K562 (cell line): ENCODE measurements around the gene GIMAP8. TPM values are rescaled to one million over a fixed set of nuclear protein-coding genes. Genes with fewer than 3 reads are reported as not detected.

ENCODE experiments used
- CBX8 ChIP-seq: fragments of 200-600 bp; sonication (generic); IDR thresholded peaks from 2 replicates; pipeline ENCODE4 v1.6.1; 2012; ENCODE audit warnings: borderline replicate concordance, mixed run types, low read depth, mild to moderate bottlenecking, moderate library complexity, mixed read lengths, low read length, control low read depth, inconsistent platforms; ENCODE audit not compliant: poor library complexity, severe bottlenecking; ENCODE audit errors: extremely low read depth
- CC2D1A ChIP-seq: fragments of 450-650 bp; IDR thresholded peaks from 2 replicates; pipeline ENCODE4 v1.6.1; 2017; ENCODE audit warnings: mild to moderate bottlenecking
- CREM ChIP-seq: IDR thresholded peaks from 2 replicates; pipeline ENCODE4 v1.6.1; 2014; ENCODE audit warnings: antibody characterized with exemption, low read depth
- ELF1 ChIP-seq: fragments of 200-800 bp; sonication (Bioruptor generic); IDR thresholded peaks from 2 replicates; pipeline ENCODE4 v1.6.1; 2016; ENCODE audit warnings: missing genetic modification characterization, missing compliant biosample characterization
- ETV1 ChIP-seq: fragments of 450-650 bp; conservative IDR thresholded peaks from 2 replicates; pipeline ENCODE4 v1.6.1; 2016; ENCODE audit warnings: missing genetic modification characterization, control low read depth, low read depth, missing compliant biosample characterization
- EZH2 ChIP-seq: IDR thresholded peaks from 2 replicates; pipeline ENCODE4 v1.6.1; 2012; ENCODE audit warnings: low read depth, mild to moderate bottlenecking, inconsistent platforms, low read length, borderline replicate concordance
- GABPB2 ChIP-seq: fragments of 250-450 bp; sonication (Bioruptor Pico); conservative IDR thresholded peaks from 2 replicates; pipeline ENCODE4 v1.5.1; 2021; ENCODE audit warnings: mild to moderate bottlenecking
- GTF2A2 ChIP-seq: IDR thresholded peaks from 2 replicates; pipeline ENCODE4 v1.6.1; 2016; ENCODE audit warnings: mild to moderate bottlenecking, missing genetic modification characterization, missing compliant biosample characterization
- MAFK ChIP-seq: IDR thresholded peaks from 2 replicates; pipeline ENCODE4 v1.6.1; 2011; ENCODE audit warnings: low read length, improper control_type of control experiment
- MAZ ChIP-seq, 2 experiments: fragments of 450-650 bp in 1 of 2; sonication (generic) in 1 of 2; formaldehyde crosslinking; IDR thresholded peaks in 1 of 2; conservative IDR thresholded peaks in 1 of 2; 2 replicates each; pipeline versions ENCODE4 v1.4.0 to v1.5.0; 2020; ENCODE audit warnings: mild to moderate bottlenecking in 1 of 2, missing genetic modification reagents in 1 of 2
- NR2F6 ChIP-seq: fragments of 450-650 bp; formaldehyde crosslinking; IDR thresholded peaks from 2 replicates; pipeline ENCODE4 v1.4.0; 2020; ENCODE audit warnings: mild to moderate bottlenecking
- PHTF2 ChIP-seq: fragments of 250-450 bp; sonication (Bioruptor Pico); IDR thresholded peaks from 2 replicates; pipeline ENCODE4 v1.5.0; 2021; ENCODE audit warnings: mild to moderate bottlenecking
- RAD21 ChIP-seq, 2 experiments: fragments of 250-450 bp in 1 of 2; fragments of 450-650 bp in 1 of 2; sonication (Bioruptor Pico) in 1 of 2; formaldehyde crosslinking in 1 of 2; IDR thresholded peaks in 1 of 2; conservative IDR thresholded peaks in 1 of 2; 2 replicates each; pipeline versions ENCODE4 v1.4.0 to v1.8.0; 2020 to 2022; ENCODE audit warnings: mild to moderate bottlenecking in 2 of 2, moderate library complexity in 1 of 2
- RB1 ChIP-seq: fragments of 450-650 bp; IDR thresholded peaks from 2 replicates; pipeline ENCODE4 v1.6.1; 2017; ENCODE audit warnings: low read depth, mild to moderate bottlenecking
- RNF2 ChIP-seq: sonication (generic); IDR thresholded peaks from 2 replicates; pipeline ENCODE4 v1.6.1; 2016
- SRSF9 ChIP-seq: fragments of 200-400 bp; formaldehyde crosslinking; IDR thresholded peaks from 2 replicates; pipeline ENCODE4 v1.6.1; 2017; ENCODE audit warnings: low read depth, low read length, borderline replicate concordance
- YBX1 ChIP-seq: fragments of 450-650 bp; IDR thresholded peaks from 2 replicates; pipeline ENCODE4 v1.7.1; 2016; ENCODE audit warnings: mild to moderate bottlenecking
- ZNF124 ChIP-seq: sonication (generic); formaldehyde crosslinking; IDR thresholded peaks from 2 replicates; pipeline ENCODE4 v1.8.1; 2022; ENCODE audit warnings: missing genetic modification reagents
- ZNF232 ChIP-seq: sonication (generic); formaldehyde crosslinking; IDR thresholded peaks from 2 replicates; pipeline ENCODE4 v1.8.0; 2022; ENCODE audit warnings: mild to moderate bottlenecking, missing genetic modification reagents
- ZNF263 ChIP-seq: sonication (generic); formaldehyde crosslinking; IDR thresholded peaks from 2 replicates; pipeline ENCODE4 v1.8.0; 2022; ENCODE audit warnings: mild to moderate bottlenecking, missing genetic modification reagents, borderline replicate concordance
- ZNF778 ChIP-seq: fragments of 450-650 bp; formaldehyde crosslinking; IDR thresholded peaks from 2 replicates; pipeline ENCODE4 v1.4.0; 2020; ENCODE audit warnings: mild to moderate bottlenecking, moderate library complexity
- polyA plus RNA-seq, 8 experiments: library from polyadenylated mRNA; depleted of rRNA in 4 of 8; stranded (reverse) in 5 of 8; unstranded in 3 of 8; fragments of >200 nt; fragmentation: Nextera tagmentation in 2 of 8; fragmentation: Illumina TruSeq in 1 of 8; extraction: Ambion mirVana in 2 of 8; extraction: Trizol in 1 of 8; gene quantifications; 2 replicates each; pipeline versions ENCODE4 v1.2.1 to v1.2.3, GENCODE V29; 2011 to 2014; ENCODE audit warnings: inconsistent platforms in 1 of 8, missing spikeins in 1 of 8
- total RNA-seq, 7 experiments: library from RNA; depleted of rRNA in 6 of 7; stranded (reverse); fragments of >200 nt in 6 of 7; fragmentation: Illumina TruSeq in 2 of 7; extraction: Trizol in 2 of 7; gene quantifications; 2 replicates each; pipeline versions ENCODE4 v1.2.1 to v1.2.3, GENCODE V29; 2011 to 2021; ENCODE audit warnings: low replicate concordance in 1 of 7
- TF ChIP-seq, protein P1 (sequence below): sonication (generic); formaldehyde crosslinking; IDR thresholded peaks from 2 replicates; pipeline ENCODE4 v1.4.0; 2020; ENCODE audit warnings: mild to moderate bottlenecking, missing genetic modification reagents
- TF ChIP-seq, protein P2 (sequence below): fragments of 250-450 bp; sonication (Bioruptor Pico); IDR thresholded peaks from 2 replicates; pipeline ENCODE4 v1.8.0; 2022; ENCODE audit warnings: moderate library complexity, mild to moderate bottlenecking, inconsistent platforms
- TF ChIP-seq, protein P3 (sequence below): sonication (generic); formaldehyde crosslinking; IDR thresholded peaks from 2 replicates; pipeline ENCODE4 v1.9.0; 2022; ENCODE audit warnings: mild to moderate bottlenecking, missing genetic modification reagents
- TF ChIP-seq, protein P4 (sequence below): IDR thresholded peaks from 2 replicates; pipeline ENCODE4 v1.6.1; 2011; ENCODE audit warnings: borderline replicate concordance, low read depth, mild to moderate bottlenecking, moderate library complexity, low read length; ENCODE audit not compliant: insufficient read depth, poor library complexity, severe bottlenecking

Gene GIMAP8
- total and polyA plus RNA-seq, 9 of the 15 experiments (the other 6 are each of a cell fraction or from before 2014, with no cell fraction given), result not detected

DNA sequence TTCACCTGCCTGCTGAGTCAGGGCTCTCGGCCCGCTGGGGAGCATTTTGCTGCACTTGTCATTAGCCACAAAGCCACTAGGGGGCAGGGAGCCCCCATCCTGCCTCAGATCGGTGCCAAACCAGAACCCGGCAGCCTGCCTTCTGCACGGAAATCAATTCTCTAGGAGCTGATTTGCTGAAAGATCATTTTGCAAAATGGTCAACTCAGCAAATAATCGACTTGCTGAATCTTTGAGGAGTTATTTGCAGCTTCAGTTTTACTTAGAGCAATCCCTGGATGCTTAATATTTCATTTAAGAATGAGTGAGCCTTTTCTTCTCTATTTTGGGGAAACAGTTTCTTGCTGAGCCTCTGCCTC lies 1.7 kb upstream of the GIMAP8 start (continued):
- TF ChIP-seq MAZ (CRISPR knock-in tag; conservative IDR thresholded peaks at IDR 0.05 in 1 of 2, IDR thresholded peaks at IDR 0.05 in 1 of 2) (peak in 1 of 2 experiments; percentile 54; a peak in 1 of 4 replicates), SRSF9 (no peak), CC2D1A (0 out of 2 replicates have a peak, but pooled peaks have one; percentile 63), ZNF263 (no peak), EZH2 (peak; percentile 86; the same call in 1 of the 2 replicates), GABPB2 (no peak), ZNF232 (CRISPR knock-in tag) (no peak), MAFK (peak; percentile 97), RNF2 (no peak), NR2F6 (CRISPR knock-in tag) (no peak), ZNF778 (no peak), RAD21 (CRISPR knock-in tag; conservative IDR thresholded peaks at IDR 0.05 in 1 of 2, IDR thresholded peaks at IDR 0.05 in 1 of 2) (peak; percentile 96 to 98), CREM (peak; percentile 48; the same call in 1 of the 2 replicates), CBX8 (no peak), YBX1 (no peak), RB1 (peak; percentile 65), PHTF2 (CRISPR knock-in tag) (no peak), ELF1 (tag) (peak; percentile 25; the same call in 1 of the 2 replicates), GTF2A2 (tag) (no peak), ETV1 (tag) (no peak), ZNF124 (no peak)
- TF ChIP-seq, protein P1, sequence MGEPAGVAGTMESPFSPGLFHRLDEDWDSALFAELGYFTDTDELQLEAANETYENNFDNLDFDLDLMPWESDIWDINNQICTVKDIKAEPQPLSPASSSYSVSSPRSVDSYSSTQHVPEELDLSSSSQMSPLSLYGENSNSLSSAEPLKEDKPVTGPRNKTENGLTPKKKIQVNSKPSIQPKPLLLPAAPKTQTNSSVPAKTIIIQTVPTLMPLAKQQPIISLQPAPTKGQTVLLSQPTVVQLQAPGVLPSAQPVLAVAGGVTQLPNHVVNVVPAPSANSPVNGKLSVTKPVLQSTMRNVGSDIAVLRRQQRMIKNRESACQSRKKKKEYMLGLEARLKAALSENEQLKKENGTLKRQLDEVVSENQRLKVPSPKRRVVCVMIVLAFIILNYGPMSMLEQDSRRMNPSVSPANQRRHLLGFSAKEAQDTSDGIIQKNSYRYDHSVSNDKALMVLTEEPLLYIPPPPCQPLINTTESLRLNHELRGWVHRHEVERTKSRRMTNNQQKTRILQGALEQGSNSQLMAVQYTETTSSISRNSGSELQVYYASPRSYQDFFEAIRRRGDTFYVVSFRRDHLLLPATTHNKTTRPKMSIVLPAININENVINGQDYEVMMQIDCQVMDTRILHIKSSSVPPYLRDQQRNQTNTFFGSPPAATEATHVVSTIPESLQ (CRISPR knock-in tag), result no peak
- TF ChIP-seq, protein P2, sequence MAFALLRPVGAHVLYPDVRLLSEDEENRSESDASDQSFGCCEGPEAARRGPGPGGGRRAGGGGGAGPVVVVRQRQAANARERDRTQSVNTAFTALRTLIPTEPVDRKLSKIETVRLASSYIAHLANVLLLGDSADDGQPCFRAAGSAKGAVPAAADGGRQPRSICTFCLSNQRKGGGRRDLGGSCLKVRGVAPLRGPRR (CRISPR knock-in tag), result no peak
- TF ChIP-seq, protein P3, sequence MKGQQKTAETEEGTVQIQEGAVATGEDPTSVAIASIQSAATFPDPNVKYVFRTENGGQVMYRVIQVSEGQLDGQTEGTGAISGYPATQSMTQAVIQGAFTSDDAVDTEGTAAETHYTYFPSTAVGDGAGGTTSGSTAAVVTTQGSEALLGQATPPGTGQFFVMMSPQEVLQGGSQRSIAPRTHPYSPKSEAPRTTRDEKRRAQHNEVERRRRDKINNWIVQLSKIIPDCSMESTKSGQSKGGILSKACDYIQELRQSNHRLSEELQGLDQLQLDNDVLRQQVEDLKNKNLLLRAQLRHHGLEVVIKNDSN (CRISPR knock-in tag), result no peak
- TF ChIP-seq, protein P4, sequence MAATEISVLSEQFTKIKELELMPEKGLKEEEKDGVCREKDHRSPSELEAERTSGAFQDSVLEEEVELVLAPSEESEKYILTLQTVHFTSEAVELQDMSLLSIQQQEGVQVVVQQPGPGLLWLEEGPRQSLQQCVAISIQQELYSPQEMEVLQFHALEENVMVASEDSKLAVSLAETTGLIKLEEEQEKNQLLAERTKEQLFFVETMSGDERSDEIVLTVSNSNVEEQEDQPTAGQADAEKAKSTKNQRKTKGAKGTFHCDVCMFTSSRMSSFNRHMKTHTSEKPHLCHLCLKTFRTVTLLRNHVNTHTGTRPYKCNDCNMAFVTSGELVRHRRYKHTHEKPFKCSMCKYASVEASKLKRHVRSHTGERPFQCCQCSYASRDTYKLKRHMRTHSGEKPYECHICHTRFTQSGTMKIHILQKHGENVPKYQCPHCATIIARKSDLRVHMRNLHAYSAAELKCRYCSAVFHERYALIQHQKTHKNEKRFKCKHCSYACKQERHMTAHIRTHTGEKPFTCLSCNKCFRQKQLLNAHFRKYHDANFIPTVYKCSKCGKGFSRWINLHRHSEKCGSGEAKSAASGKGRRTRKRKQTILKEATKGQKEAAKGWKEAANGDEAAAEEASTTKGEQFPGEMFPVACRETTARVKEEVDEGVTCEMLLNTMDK, result no peak
